ENCODE measurements around the gene MYH3.

MYH3 gene

GRCh38 chr17:10600571-10600970 is 56.5 kb downstream of the MYH3 start:
- DNase-seq, result no peak

GRCh38 chr17:10598621-10599020 is 58.5 kb downstream of the MYH3 start:
- Mint-ChIP-seq H3K4me1 (peaks cover 5% of the 10 kb centered on the region), H3K27ac (no peak overlapping the region), H3K36me3 (ENCODE audit: low read depth) (no peaks in the 10 kb centered on the region), H3K9me3 (peaks cover 14% of the 10 kb centered on the region), H3K27me3 (ENCODE audit: low read depth, poor library complexity) (peaks cover 24% of the 10 kb centered on the region), H3K4me3 (no peak overlapping the region)
- no peak for TF ChIP-seq CTCF (IDR thresholded peaks at IDR 0.05)
- DNase-seq, result no peak

More at GRCh38 chr17:10600571-10600970, 56.5 kb downstream of the MYH3 start:
- no peak overlapping the region for H3K4me3 Mint-ChIP-seq
- no peaks in the 10 kb centered on the region for H3K36me3 Mint-ChIP-seq (ENCODE audit: low read depth)
- no peak for TF ChIP-seq CTCF (IDR thresholded peaks at IDR 0.05)
- peaks cover 24% of the 10 kb centered on the region for H3K27me3 Mint-ChIP-seq (ENCODE audit: low read depth, poor library complexity)
- no peak overlapping the region for H3K27ac Mint-ChIP-seq
- peaks cover 5% of the 10 kb centered on the region for H3K4me1 Mint-ChIP-seq
- peaks cover under 1% of the 10 kb centered on the region for H3K9me3 Mint-ChIP-seq

- DNase-seq, result no peak
- Mint-ChIP-seq H3K27me3 (ENCODE audit: low read depth, poor library complexity) (peaks cover 16% of the 10 kb centered on the region), H3K4me1 (no peaks in the 10 kb centered on the region), H3K4me3 (no peak overlapping the region), H3K9me3 (peaks cover 10% of the 10 kb centered on the region), H3K36me3 (ENCODE audit: low read depth) (no peaks in the 10 kb centered on the region), H3K27ac (peak overlapping the region; percentile 2)
- TF ChIP-seq CTCF (IDR thresholded peaks at IDR 0.05), result no peak
These were observed 67.5 kb downstream of the MYH3 start for GRCh38 chr17:10589553-10590145.

GRCh38 chr17:10585529-10585928 is 71.6 kb downstream of the MYH3 start:
- Mint-ChIP-seq H3K27me3 (ENCODE audit: low read depth, poor library complexity) (peaks cover 22% of the 10 kb centered on the region), H3K4me1 (peaks cover 22% of the 10 kb centered on the region), H3K36me3 (ENCODE audit: low read depth) (no peaks in the 10 kb centered on the region), H3K4me3 (no peak overlapping the region), H3K27ac (no peak overlapping the region), H3K9me3 (peaks cover 3% of the 10 kb centered on the region)
- no peak for TF ChIP-seq CTCF (IDR thresholded peaks at IDR 0.05)
- no peak for DNase-seq

- Mint-ChIP-seq H3K36me3 (ENCODE audit: low read depth) (no peaks in the 10 kb centered on the region), H3K27me3 (ENCODE audit: low read depth, poor library complexity) (peaks cover 22% of the 10 kb centered on the region), H3K27ac (no peak overlapping the region), H3K9me3 (peaks cover 3% of the 10 kb centered on the region), H3K4me1 (peaks cover 22% of the 10 kb centered on the region), H3K4me3 (no peak overlapping the region)
- DNase-seq, result no peak
- TF ChIP-seq CTCF (IDR thresholded peaks at IDR 0.05), result no peak
These were observed 73.3 kb downstream of the MYH3 start for GRCh38 chr17:10583834-10584233.

GRCh38 chr17:10579270-10579669 is 77.8 kb downstream of the MYH3 start:
- no peak overlapping the region for H3K27ac Mint-ChIP-seq
- H3K9me3 Mint-ChIP-seq, result peaks cover 3% of the 10 kb centered on the region
- H3K4me1 Mint-ChIP-seq, result peaks cover 22% of the 10 kb centered on the region
- H3K4me3 Mint-ChIP-seq, result no peak overlapping the region
- H3K36me3 Mint-ChIP-seq (ENCODE audit: low read depth), result no peaks in the 10 kb centered on the region
- H3K27me3 Mint-ChIP-seq (ENCODE audit: low read depth, poor library complexity), result peaks cover 9% of the 10 kb centered on the region
- no peak for TF ChIP-seq CTCF (IDR thresholded peaks at IDR 0.05)
- DNase-seq, result no peak

All from nephron progenitor cell (in vitro differentiated cells).